Measurements from ENCODE around the gene COG2.
"Not testable (repeated sequence)": the region's sequence is repeated elsewhere in the genome, so short reads cannot be mapped to it uniquely, and the experiment has no call there.

The COG2 gene

GRCh38 chr1:230627767-230628166 lies 14.5 kb upstream of the COG2 start:
- DNase-seq (ENCODE audit: low spot score), result no peak

- DNase-seq (ENCODE audit: low spot score), result no peak
These were observed 12.8 kb upstream of the COG2 start for GRCh38 chr1:230629511-230629910.

GRCh38 chr1:230631477-230631876 lies 10.8 kb upstream of the COG2 start:
- DNase-seq (ENCODE audit: low spot score), result no peak

GRCh38 chr1:230632273-230632873 lies 9.9 kb upstream of the COG2 start:
- no peak for DNase-seq (ENCODE audit: low spot score)

- no peak for DNase-seq (ENCODE audit: low spot score)
These were observed 8.8 kb upstream of the COG2 start for GRCh38 chr1:230633469-230633868.

- no peak for DNase-seq (ENCODE audit: low spot score)
These were observed 7.9 kb upstream of the COG2 start for GRCh38 chr1:230634384-230634783.

- DNase-seq (ENCODE audit: low spot score), result no peak
These were observed 5.6 kb upstream of the COG2 start for GRCh38 chr1:230636575-230637148.

GRCh38 chr1:230639714-230640209 lies 2.5 kb upstream of the COG2 start:
- DNase-seq (ENCODE audit: low spot score), result no peak

GRCh38 chr1:230641346-230641745 lies 935 bp upstream of the COG2 start:
- DNase-seq (ENCODE audit: low spot score), result no peak

- no peak for DNase-seq (ENCODE audit: low spot score)
These were observed 400 bp upstream of the COG2 start for GRCh38 chr1:230641900-230642262.

- no peak for DNase-seq (ENCODE audit: low spot score)
These were observed 1.6 kb downstream of the COG2 start for GRCh38 chr1:230643908-230644307.

- no peak for DNase-seq (ENCODE audit: low spot score)
These were observed 4.5 kb downstream of the COG2 start for GRCh38 chr1:230646710-230647302.

- DNase-seq (ENCODE audit: low spot score), result no peak
These were observed 5.0 kb downstream of the COG2 start for GRCh38 chr1:230647321-230647720.

GRCh38 chr1:230648114-230648513 lies 5.8 kb downstream of the COG2 start:
- DNase-seq (ENCODE audit: low spot score), result no peak

GRCh38 chr1:230650300-230650699 lies 8.0 kb downstream of the COG2 start:
- no peak for DNase-seq (ENCODE audit: low spot score)

- no peak for DNase-seq (ENCODE audit: low spot score)
These were observed 9.0 kb downstream of the COG2 start for GRCh38 chr1:230651235-230651634.

GRCh38 chr1:230656719-230657118 lies 14.4 kb downstream of the COG2 start:
- not testable (repeated sequence) for DNase-seq (ENCODE audit: low spot score)

- not testable (repeated sequence) for DNase-seq (ENCODE audit: low spot score)
These were observed 15.8 kb downstream of the COG2 start for GRCh38 chr1:230658103-230658502.

GRCh38 chr1:230658691-230659090 lies 16.4 kb downstream of the COG2 start:
- no peak for DNase-seq (ENCODE audit: low spot score)

GRCh38 chr1:230661976-230662375 lies 19.7 kb downstream of the COG2 start:
- no peak for DNase-seq (ENCODE audit: low spot score)

GRCh38 chr1:230668227-230668626 lies 25.9 kb downstream of the COG2 start:
- no peak for DNase-seq (ENCODE audit: low spot score)

GRCh38 chr1:230669543-230669942 lies 27.3 kb downstream of the COG2 start:
- no peak for DNase-seq (ENCODE audit: low spot score)

- DNase-seq (ENCODE audit: low spot score), result no peak
These were observed 32.3 kb downstream of the COG2 start for GRCh38 chr1:230674581-230674980.

GRCh38 chr1:230677200-230677599 lies 34.9 kb downstream of the COG2 start:
- DNase-seq (ENCODE audit: low spot score), result no peak

All from CD4-positive, alpha-beta T cell treated with Interleukin-6 at 100 ng/mL for 8 hours (primary cell).